HL-60/S4 (cell line): ENCODE results near the gene CCDC12.

Experiments
- in situ Hi-C: fragments of 300-500 bp; cut with MboI; formaldehyde crosslinking; loops from 2 replicates; pipeline ENCODE4 v1.14.3; 2022; ENCODE audit warnings: low sequenced_read_pairs

CCDC12 gene

DNA sequence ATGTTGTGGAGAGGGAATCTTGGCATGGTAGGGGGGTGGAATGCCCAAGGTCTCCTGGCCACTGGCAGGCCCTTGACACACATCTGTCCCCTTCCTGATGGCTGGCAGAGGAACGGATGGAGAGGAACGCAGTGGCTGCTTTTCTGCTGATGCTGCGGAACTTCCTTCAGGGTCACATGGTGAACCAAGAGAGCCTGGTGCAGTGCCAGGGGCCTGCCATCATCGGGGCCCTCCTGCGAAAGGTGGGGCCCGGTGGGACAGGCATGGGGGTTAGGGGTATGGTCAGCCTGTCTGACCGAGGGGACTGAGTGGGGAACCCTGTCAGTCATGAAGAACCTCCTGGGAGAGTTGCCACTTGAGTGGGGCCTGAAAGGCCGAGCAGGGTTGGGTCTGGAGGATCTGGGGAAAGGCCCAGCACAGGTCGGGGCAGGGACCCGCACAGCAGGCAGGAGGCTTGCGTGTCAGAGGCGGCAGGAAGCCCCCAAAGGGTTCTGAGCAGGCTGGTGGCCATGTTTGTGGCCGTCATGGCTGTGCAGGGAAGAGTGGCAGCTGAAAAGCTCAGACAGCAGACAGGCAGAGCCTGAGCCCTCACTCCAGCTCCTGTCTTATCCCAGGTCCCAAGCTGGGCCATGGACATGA is 21.0 kb upstream of the CCDC12 start:
- in situ Hi-C loops: no loop called here

GRCh38 chr3:46996689-46997452 is 20.3 kb upstream of the CCDC12 start:
- in situ Hi-C loops: no loop called here

- in situ Hi-C loops: no loop called here
Observed at GRCh38 chr3:46995901-46996562, 19.5 kb upstream of the CCDC12 start.

DNA sequence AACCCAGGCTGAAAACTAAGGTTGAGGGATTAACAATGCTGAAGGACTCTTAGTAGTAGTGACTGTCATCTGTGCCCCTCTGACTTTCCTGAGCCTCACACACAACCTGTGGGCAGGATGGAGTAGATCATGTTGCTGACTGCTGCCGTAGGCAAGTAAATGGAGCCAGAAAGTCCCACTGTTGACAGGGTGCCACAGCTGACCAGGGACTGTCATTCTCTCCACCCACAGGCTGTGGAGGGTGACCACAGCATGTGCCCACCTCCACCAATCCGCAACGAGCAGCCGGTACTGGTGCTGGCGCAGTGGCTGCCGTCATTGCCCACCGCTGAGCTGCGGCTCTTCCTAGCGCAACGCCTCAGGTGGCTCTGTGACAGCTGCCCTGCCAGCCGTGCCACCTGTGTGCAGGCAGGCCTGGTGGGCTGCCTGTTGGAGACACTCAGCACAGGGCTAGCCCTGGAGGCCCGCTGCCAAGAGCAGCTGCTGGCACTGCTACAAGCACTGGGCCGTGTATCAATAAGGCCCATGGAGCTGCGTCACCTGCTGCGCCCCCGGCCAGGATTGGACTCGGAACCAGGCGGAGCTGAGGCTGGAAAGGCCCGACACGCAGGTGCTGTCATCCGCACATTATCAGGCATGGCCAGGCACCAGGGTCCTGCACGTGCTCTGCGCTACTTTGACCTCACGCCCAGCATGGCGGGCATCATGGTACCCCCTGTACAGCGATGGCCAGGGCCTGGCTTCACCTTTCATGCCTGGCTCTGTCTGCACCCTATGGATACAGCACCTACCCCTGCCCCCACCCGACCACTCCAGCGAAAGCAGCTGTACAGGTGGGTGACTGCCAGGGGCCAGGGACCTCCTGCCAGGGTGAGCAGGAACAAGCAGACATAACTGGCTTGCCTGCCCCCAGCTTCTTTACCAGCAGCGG is 18.5 kb upstream of the CCDC12 start:
- in situ Hi-C loops: no loop called here

- in situ Hi-C loops: no loop called here
Observed at GRCh38 chr3:46993986-46994385, 17.4 kb upstream of the CCDC12 start.

DNA sequence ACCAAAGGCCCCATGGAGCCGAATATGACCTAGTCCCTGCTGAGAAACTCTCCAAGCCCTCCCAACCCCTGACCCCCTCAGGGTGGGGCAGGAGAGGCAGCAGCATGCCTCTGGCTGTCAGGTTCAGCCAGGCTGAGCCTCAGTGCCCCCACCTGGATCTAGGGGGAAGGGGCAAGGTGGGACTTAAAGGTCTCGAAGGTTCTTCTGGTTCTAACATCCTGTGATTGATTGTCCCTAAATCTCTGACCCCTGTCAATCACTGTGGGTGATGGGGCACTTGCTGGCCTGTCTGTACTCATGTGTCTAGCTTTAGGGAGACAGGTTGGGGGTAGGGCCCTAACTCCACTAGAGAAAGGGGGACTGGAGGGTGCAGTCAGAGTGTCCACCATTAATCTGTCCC is 16.7 kb upstream of the CCDC12 start:
- in situ Hi-C loops: no loop called here

GRCh38 chr3:46992231-46992630 is 15.7 kb upstream of the CCDC12 start:
- in situ Hi-C loops: no loop called here

- in situ Hi-C loops: no loop called here
Observed at GRCh38 chr3:46991406-46992165, 15.0 kb upstream of the CCDC12 start.

DNA sequence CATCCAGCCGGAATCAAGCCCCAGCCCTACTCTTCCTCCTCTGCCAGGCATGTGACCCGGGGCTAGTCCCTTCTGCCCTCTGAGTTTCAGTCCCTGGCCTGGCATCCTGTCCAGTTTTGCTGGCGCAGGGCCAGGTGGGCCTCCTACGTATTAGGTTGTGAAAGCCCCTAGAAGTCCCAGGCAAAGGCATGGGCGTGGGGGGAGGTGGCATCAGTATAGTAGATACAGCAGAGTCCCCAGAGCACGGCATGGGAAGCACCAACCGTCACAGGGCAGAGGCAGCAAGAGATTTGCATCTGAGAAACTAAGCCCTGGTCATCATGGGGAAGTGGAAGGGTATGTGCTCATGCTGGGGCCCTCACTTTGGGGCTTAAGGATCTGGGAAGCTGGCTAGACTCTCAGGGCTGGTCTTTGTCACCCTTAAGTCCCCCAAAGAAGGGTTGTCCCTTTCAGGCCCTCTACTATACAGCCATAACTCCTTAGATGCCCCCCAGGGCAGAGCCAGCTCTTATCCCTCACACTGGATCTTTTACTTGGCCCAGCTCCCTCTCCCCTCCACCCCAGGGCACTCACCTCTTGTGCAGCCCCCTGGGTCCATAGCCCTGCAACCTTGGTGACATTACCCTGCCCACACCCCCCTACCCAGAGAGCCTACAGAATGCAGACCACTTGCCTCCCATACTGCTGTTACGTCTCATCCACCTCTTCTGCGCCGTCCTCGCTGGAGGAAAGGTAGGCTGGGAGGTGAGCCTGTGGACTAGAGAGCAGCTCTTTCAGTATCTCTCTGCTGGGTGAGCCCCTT is 14.2 kb upstream of the CCDC12 start:
- in situ Hi-C loops: no loop called here

DNA sequence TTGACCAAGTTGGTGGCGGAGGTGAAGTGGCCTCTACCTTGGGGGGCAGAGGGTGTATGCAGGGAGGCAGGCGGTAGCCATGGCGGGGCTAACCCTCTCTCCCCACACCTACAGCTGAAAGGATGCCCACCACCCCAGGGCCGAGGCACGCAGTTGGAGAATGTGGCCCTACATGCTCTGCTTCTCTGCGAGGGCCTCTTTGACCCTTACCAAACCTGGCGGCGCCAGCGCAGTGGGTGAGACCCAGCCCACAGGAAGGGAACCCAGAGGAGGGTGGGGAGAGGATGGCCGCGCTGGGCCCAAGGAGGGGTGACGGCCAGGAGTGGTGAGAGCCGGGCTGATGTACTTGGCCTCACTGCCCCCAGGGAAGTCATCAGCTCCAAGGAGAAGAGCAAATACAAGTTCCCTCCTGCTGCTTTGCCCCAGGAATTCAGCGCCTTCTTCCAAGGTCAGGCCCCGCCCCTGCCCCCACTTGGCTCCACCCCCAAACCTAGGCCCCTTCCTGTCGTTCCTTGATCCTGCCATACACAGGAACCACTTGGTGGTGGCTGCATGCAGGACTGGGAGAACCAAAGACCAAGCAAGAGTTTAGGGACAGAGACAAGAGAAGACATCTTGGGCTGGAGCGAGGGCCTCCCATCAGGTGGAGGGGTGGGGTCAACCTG is 12.7 kb upstream of the CCDC12 start:
- in situ Hi-C loops: no loop called here

DNA sequence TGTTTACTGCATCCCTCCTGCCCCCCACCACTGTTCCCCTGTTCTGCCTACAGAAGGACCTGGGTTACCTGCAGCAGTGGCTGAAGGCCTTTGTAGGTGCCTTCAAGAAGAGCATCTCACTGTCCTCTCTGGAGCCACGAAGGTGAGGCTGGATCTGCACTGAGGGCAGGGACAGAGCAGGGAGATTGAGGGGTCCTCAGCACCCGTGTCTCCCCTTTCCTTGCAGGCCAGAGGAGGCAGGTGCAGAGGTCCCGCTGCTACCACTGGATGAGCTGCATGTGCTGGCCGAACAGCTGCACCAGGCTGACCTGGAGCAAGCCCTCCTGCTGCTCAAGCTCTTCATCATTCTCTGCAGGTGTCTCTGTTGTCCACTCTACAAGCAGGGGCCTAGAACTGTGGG is 12.1 kb upstream of the CCDC12 start:
- in situ Hi-C loops: no loop called here

GRCh38 chr3:46987743-46988401 is 11.3 kb upstream of the CCDC12 start:
- in situ Hi-C loops: no loop called here

- in situ Hi-C loops: no loop called here
Observed at GRCh38 chr3:46987319-46987742, 10.8 kb upstream of the CCDC12 start.

- in situ Hi-C loops: no loop called here
Observed at GRCh38 chr3:46986782-46987310, 10.3 kb upstream of the CCDC12 start.

GRCh38 chr3:46986055-46986730 is 9.6 kb upstream of the CCDC12 start:
- in situ Hi-C loops: no loop called here

DNA sequence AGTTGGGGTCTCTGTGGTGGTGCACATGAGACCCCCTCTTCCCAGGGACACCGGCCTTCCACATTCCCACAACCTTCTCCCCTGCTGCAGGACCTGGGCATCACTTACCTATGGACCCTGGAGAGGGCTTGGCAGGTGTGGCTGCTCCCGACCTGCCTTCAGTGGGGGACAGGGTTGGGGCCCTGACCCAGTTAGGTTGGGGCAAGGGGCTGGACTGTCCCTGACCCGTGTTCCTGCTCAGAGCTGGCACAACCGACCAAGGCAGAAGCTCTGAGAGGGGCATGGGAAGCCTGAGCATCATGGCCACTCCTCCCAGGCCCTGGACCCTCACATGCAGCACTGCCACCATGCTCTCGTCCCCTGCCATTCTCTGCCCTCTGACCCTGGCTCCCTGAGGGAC is 9.0 kb upstream of the CCDC12 start:
- in situ Hi-C loops: no loop called here

DNA sequence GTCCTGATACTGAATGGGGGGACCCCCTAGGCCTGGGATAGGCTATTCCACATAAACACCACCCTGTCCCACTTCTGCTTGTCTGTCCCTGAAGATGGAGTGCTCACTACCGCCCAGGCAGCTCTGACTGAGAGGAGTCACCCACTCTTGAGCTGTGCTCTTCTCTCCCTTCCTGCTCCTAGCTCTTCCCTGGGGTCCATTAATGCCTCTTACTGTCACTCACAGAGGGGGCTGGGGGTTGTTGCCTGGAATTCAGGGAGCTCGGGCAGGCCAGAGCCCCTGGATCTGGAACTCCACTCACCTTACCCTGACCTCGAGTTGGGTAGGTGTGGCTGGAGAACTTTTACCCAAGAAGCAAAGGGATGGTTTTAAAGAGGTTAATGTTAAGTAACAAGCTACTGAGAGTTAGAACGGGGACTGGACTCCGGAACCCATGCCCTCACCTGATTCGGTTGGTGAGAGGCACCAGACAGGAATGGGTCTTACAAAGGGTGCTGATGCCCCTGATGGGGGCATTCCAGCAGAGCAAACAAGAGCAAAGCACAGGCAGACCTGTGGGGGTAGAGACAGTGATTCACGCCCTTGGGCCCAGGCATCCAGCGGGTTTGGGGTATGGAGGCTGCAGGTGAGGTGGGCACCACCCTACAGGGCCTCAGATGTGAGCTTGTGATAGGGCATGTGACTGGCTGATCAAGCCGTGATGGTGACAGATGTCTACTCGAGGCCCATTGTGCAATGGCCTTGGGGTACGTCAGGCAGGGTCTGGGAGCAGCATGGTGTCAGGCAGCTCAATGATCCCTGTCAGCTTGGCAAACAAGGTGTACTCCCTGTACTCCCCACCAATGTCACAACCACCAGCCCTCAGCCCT is 8.3 kb upstream of the CCDC12 start:
- in situ Hi-C loops: no loop called here
